Measurements from ENCODE around the gene RNPEP. TPM values are rescaled to one million over a fixed set of nuclear protein-coding genes. Genes with fewer than 3 reads are reported as not detected.

Gene RNPEP
- total and polyA plus RNA-seq, 4 donors, result 40.7 to 74.9 (median 47.5) TPM

DNA sequence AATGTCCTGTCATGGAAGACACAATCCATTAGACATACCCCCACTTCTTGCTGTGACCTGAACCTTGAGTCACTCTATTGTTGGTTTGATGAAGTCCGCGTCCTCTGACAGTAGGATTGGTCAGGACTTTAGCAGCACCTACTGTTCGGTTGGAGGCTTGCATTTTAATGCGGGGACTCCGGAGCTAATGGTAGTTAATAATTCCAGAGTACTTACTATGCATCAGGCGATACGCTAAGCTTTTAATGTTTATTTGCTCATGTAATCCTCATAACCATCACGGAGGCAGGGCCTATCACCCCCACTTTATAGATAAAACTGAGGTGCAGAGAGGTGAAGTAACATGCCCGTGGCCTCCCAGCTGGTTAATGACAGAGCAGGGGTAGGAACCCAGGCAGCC lies 20.1 kb downstream of the RNPEP start:
- DNase-seq, result no peak
- Histone ChIP-seq H3K27me3 (ENCODE audit: control insufficient read depth in 3 of 3, insufficient read depth in 3 of 3, low read length in 2 of 3) (no peaks in the 10 kb centered on the region), H3K36me3 (ENCODE audit: control insufficient read depth in 4 of 4, insufficient read depth in 4 of 4, low read length in 4 of 4) (peaks cover 21 to 60% (median 48%) of the 10 kb centered on the region in 4 donors), H3K9ac (ENCODE audit: insufficient read depth in 1 of 2, low read length in 2 of 2) (no peak overlapping the region), H3K4me3 (no peak overlapping the region), H3K27ac (ENCODE audit: low read depth in 1 of 2, low read length in 1 of 2) (no peak overlapping the region), H3K9me3 (ENCODE audit: control insufficient read depth in 4 of 4, insufficient read depth in 3 of 4, low read length in 3 of 4) (no peaks in the 10 kb centered on the region), H3K4me1 (ENCODE audit: control insufficient read depth in 5 of 5, insufficient read depth in 5 of 5, low read length in 5 of 5) (peaks cover 0 to 5% (median 0%) of the 10 kb centered on the region in 5 donors)
- ATAC-seq (ENCODE audit: insufficient read depth, low FRiP score), result no peak
- WGBS, 2 donors, result 83 to 88% methylated on average over 9 of the region's 9 CpGs
- TF ChIP-seq, protein P1, sequence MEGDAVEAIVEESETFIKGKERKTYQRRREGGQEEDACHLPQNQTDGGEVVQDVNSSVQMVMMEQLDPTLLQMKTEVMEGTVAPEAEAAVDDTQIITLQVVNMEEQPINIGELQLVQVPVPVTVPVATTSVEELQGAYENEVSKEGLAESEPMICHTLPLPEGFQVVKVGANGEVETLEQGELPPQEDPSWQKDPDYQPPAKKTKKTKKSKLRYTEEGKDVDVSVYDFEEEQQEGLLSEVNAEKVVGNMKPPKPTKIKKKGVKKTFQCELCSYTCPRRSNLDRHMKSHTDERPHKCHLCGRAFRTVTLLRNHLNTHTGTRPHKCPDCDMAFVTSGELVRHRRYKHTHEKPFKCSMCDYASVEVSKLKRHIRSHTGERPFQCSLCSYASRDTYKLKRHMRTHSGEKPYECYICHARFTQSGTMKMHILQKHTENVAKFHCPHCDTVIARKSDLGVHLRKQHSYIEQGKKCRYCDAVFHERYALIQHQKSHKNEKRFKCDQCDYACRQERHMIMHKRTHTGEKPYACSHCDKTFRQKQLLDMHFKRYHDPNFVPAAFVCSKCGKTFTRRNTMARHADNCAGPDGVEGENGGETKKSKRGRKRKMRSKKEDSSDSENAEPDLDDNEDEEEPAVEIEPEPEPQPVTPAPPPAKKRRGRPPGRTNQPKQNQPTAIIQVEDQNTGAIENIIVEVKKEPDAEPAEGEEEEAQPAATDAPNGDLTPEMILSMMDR (IDR thresholded peaks at IDR 0.05; ENCODE audit: control extremely low read depth, extremely low read depth), result no peak

DNA sequence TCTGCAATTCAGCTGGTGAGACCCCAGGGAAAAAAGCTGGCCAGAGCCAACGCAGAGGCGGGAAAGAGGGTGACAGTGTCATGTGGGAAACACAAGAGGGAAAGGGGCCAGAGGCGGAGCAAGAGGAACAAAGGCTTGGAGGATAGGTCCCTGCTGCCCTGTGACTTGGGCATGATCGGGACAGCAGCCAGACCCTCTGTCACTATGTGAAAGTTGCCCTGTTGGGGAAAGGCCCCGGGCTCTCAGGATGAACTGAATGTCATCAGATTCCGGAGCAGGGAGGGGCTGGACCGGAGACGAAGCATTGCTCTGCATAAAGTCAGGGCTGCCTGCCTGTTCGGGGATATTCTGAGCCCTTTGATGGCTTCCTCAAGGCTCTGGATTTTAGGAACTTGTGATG lies 22.3 kb downstream of the RNPEP start:
- H3K9me3 ChIP-seq (ENCODE audit: control insufficient read depth in 4 of 4, insufficient read depth in 3 of 4, low read length in 3 of 4), result no peaks in the 10 kb centered on the region
- ATAC-seq (ENCODE audit: insufficient read depth, low FRiP score), result no peak
- no peak overlapping the region for H3K9ac ChIP-seq (ENCODE audit: insufficient read depth in 1 of 2, low read length in 2 of 2)
- H3K27me3 ChIP-seq (ENCODE audit: control insufficient read depth in 3 of 3, insufficient read depth in 3 of 3, low read length in 2 of 3), result no peaks in the 10 kb centered on the region
- no peak overlapping the region for H3K27ac ChIP-seq (ENCODE audit: low read depth in 1 of 2, low read length in 1 of 2)
- DNase-seq, result no peak
- WGBS, 2 donors, result 80 to 83% methylated on average over 9 of the region's 9 CpGs
- TF ChIP-seq, protein P1 (IDR thresholded peaks at IDR 0.05; ENCODE audit: control extremely low read depth, extremely low read depth), result no peak
- H3K4me1 ChIP-seq (ENCODE audit: control insufficient read depth in 5 of 5, insufficient read depth in 5 of 5, low read length in 5 of 5), result peaks cover 0 to 10% (median 0%) of the 10 kb centered on the region in 5 donors
- peaks cover 21 to 54% (median 48%) of the 10 kb centered on the region in 4 donors for H3K36me3 ChIP-seq (ENCODE audit: control insufficient read depth in 4 of 4, insufficient read depth in 4 of 4, low read length in 4 of 4)
- no peak overlapping the region for H3K4me3 ChIP-seq

DNA sequence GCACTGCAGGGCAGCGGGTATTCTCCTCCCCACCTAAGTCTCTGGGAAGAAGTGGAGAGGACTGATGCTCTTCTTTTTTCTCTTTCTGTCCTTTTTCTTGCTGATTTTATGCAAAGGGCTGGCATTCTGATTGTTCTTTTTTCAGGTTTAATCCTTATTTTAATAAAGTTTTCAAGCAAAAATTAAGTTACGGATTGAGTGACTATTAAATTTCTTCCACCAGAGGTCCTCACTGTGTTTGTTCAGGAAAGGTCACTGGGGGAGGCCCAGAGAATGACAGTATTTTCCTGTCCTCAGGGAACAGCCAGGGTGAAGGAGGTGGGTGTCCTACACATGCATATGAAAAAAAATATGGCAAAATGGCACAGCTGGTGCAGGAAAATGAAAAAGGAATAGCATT lies 23.5 kb downstream of the RNPEP start:
- H3K27ac ChIP-seq (ENCODE audit: low read depth in 1 of 2, low read length in 1 of 2), result no peak overlapping the region
- WGBS, 2 donors, result 80 to 89% methylated on average over 2 of the region's 2 CpGs
- ATAC-seq (ENCODE audit: insufficient read depth, low FRiP score), result no peak

More for the DNA sequence above, 23.5 kb downstream of the RNPEP start:
- Histone ChIP-seq H3K4me1 (ENCODE audit: control insufficient read depth in 5 of 5, insufficient read depth in 5 of 5, low read length in 5 of 5) (peaks cover 0 to 10% (median 2%) of the 10 kb centered on the region in 5 donors), H3K36me3 (ENCODE audit: control insufficient read depth in 4 of 4, insufficient read depth in 4 of 4, low read length in 4 of 4) (peaks cover 16 to 52% (median 41%) of the 10 kb centered on the region in 4 donors), H3K27me3 (ENCODE audit: control insufficient read depth in 3 of 3, insufficient read depth in 3 of 3, low read length in 2 of 3) (no peaks in the 10 kb centered on the region), H3K9ac (ENCODE audit: insufficient read depth in 1 of 2, low read length in 2 of 2) (no peak overlapping the region), H3K9me3 (ENCODE audit: control insufficient read depth in 4 of 4, insufficient read depth in 3 of 4, low read length in 3 of 4) (no peaks in the 10 kb centered on the region), H3K4me3 (no peak overlapping the region)
- TF ChIP-seq, protein P1 (IDR thresholded peaks at IDR 0.05; ENCODE audit: control extremely low read depth, extremely low read depth), result no peak
- DNase-seq, result no peak
